ENCODE data around the gene DTX3L.

Gene DTX3L

DNA sequence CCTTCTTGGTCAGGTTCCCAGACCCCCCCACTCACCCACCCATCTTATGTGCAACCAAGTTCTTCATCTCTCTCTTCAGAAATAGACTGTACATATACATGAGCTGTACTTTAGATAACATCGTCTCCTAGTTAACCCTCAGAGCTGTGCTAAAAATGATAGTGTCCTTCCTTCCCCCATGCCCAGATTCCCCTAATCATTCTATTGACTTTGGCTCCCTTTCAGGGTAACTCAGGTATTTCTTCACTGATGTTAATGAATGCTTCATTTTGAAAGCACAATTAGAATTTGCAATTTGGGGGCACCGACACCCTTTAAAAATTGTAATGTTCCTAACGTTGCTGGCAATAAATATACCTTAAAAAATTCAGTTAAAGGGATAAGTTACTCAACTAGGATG is 11.0 kb upstream of the DTX3L start:
- Histone ChIP-seq H3K79me1 (replicated peaks; ENCODE audit: low read length, poor library complexity, severe bottlenecking) (peaks cover 6% of the 10 kb centered on the region), H2AK5ac (ENCODE audit: low read length, severe bottlenecking) (no peak overlapping the region), H4K91ac (ENCODE audit: low read length) (no peak overlapping the region), H3K4me1 (ENCODE audit: control insufficient read depth, insufficient read depth, low read depth, low read length) (peaks cover 3% of the 10 kb centered on the region), H3K18ac (ENCODE audit: low read depth in 1 of 2, low read length in 2 of 2) (no peak overlapping the region), H4K8ac (ENCODE audit: low read length) (no peak overlapping the region), H3K36me3 (ENCODE audit: control insufficient read depth in 1 of 2, insufficient read depth in 2 of 2, low read depth in 1 of 2, low read length in 2 of 2) (peaks cover 15 to 98% of the 10 kb centered on the region in 2 experiments), H2BK5ac (ENCODE audit: low read depth, low read length, poor library complexity, severe bottlenecking) (no peak overlapping the region), H3K23ac (ENCODE audit: low read length in 2 of 2) (no peak overlapping the region), H3K14ac (ENCODE audit: low read length in 2 of 2) (no peak overlapping the region), H3K4me2 (ENCODE audit: low read length, poor library complexity, severe bottlenecking) (no peak overlapping the region), H2AFZ (ENCODE audit: low read depth, low read length) (no peak overlapping the region), H2BK15ac (ENCODE audit: low read depth, poor library complexity, severe bottlenecking) (no peak overlapping the region), H3K27me3 (ENCODE audit: control insufficient read depth in 1 of 2, insufficient read depth in 1 of 2, low read length in 2 of 2) (no peaks in the 10 kb centered on the region), H3K9ac (ENCODE audit: low read length) (no peak overlapping the region), H3K27ac (ENCODE audit: low read length, poor library complexity, severe bottlenecking) (no peak overlapping the region), H3K4ac (ENCODE audit: low read depth in 1 of 2, low read length in 2 of 2) (no peak overlapping the region), H3K4me3 (ENCODE audit: insufficient read depth in 1 of 2, low read depth in 1 of 2, low read length in 2 of 2) (no peak overlapping the region), H2BK12ac (ENCODE audit: low read length in 2 of 2) (no peak overlapping the region), H2BK120ac (ENCODE audit: low read depth, low read length) (no peak overlapping the region), H3K9me3 (ENCODE audit: control insufficient read depth, low read length) (no peaks in the 10 kb centered on the region)
- 100% methylated on average over 1 of the region's 3 CpGs for WGBS
- DNase-seq, result no peak

DNA sequence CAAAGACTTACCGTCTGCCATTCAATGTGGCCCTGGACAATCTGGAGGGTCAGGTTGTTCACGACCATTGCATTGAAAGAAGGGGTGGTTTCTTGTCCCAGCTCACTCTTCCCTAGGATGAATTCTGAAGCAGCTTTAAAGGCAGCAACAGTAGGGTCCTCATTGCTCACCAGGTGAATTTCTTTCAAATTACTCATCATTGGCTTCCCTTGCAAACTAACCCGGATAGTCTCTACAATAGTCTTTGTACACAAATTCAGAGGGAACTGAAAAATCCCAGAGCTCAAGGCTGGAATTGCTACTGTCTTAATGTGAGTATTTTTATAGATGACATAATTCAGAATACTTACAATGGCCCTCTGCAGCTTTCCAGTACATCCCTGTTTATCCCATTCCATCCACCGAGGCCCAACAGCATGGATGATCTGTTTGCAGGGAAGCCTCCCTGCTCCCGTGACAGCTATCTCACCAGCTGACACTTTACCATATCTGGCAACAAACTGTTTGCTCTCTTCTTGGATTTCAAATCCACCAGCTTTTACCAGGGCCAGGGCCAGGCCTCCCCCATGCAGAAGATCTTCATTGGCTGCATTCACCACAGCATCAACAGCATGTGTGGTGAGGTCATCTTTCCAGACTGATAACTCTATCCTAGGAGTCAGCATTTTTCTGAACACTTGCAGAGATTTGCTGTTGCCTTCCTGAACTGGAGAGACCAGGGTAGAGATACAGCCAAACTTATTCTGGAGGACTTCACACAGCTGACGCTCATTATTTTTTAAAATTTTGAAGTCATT is 8.7 kb upstream of the DTX3L start:
- no peak overlapping the region for H4K8ac ChIP-seq (ENCODE audit: low read length)
- H3K23ac ChIP-seq (ENCODE audit: low read length in 2 of 2), result no peak overlapping the region
- H2BK120ac ChIP-seq (ENCODE audit: low read depth, low read length), result no peak overlapping the region
- no peak overlapping the region for H3K4ac ChIP-seq (ENCODE audit: low read depth in 1 of 2, low read length in 2 of 2)
- no peak overlapping the region for H3K4me2 ChIP-seq (ENCODE audit: low read length, poor library complexity, severe bottlenecking)
- peaks cover 3% of the 10 kb centered on the region for H3K4me1 ChIP-seq (ENCODE audit: control insufficient read depth, insufficient read depth, low read depth, low read length)
- peaks cover 15 to 96% of the 10 kb centered on the region in 2 experiments for H3K36me3 ChIP-seq (ENCODE audit: control insufficient read depth in 1 of 2, insufficient read depth in 2 of 2, low read depth in 1 of 2, low read length in 2 of 2)
- H3K4me3 ChIP-seq (ENCODE audit: insufficient read depth in 1 of 2, low read depth in 1 of 2, low read length in 2 of 2), result no peak overlapping the region
- H3K27ac ChIP-seq (ENCODE audit: low read length, poor library complexity, severe bottlenecking), result peak overlapping the region; percentile 35
- no peak overlapping the region for H3K9ac ChIP-seq (ENCODE audit: low read length)
- no peak overlapping the region for H3K18ac ChIP-seq (ENCODE audit: low read depth in 1 of 2, low read length in 2 of 2)
- no peak overlapping the region for H2AK5ac ChIP-seq (ENCODE audit: low read length, severe bottlenecking)
- peaks cover 7% of the 10 kb centered on the region for H3K79me1 ChIP-seq (replicated peaks; ENCODE audit: low read length, poor library complexity, severe bottlenecking)
- DNase-seq, result no peak
- H4K91ac ChIP-seq (ENCODE audit: low read length), result no peak overlapping the region
- H2AFZ ChIP-seq (ENCODE audit: low read depth, low read length), result no peak overlapping the region
- H2BK12ac ChIP-seq (ENCODE audit: low read length in 2 of 2), result no peak overlapping the region
- H3K14ac ChIP-seq (ENCODE audit: low read length in 2 of 2), result no peak overlapping the region
- H3K9me3 ChIP-seq (ENCODE audit: control insufficient read depth, low read length), result no peaks in the 10 kb centered on the region
- WGBS, result 90% methylated on average over 5 of the region's 6 CpGs
- no peak overlapping the region for H2BK5ac ChIP-seq (ENCODE audit: low read depth, low read length, poor library complexity, severe bottlenecking)
- H2BK15ac ChIP-seq (ENCODE audit: low read depth, poor library complexity, severe bottlenecking), result no peak overlapping the region
- H3K27me3 ChIP-seq (ENCODE audit: control insufficient read depth in 1 of 2, insufficient read depth in 1 of 2, low read length in 2 of 2), result no peaks in the 10 kb centered on the region

DNA sequence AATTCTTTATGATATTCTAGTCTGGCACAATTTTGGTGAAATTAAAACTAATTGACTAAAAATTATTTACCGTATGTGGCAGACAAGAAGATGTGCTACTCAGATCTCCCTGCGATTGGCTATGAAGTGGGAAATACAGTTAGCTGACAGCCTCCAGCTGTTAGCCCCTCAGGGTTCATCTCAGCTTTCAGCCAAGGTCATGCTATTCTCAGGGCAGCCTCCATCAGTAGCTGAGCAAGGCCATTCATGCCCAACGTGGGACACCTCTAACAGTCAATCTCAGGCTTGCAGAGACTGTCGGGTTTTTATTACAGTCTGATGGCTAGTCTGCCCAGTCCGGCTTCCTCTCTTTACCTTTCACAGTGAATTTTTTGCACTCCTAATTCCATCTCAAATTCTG is 6.8 kb upstream of the DTX3L start:
- Histone ChIP-seq H3K9ac (ENCODE audit: low read length) (no peak overlapping the region), H2BK15ac (ENCODE audit: low read depth, poor library complexity, severe bottlenecking) (no peak overlapping the region), H2BK120ac (ENCODE audit: low read depth, low read length) (no peak overlapping the region)

DNA sequence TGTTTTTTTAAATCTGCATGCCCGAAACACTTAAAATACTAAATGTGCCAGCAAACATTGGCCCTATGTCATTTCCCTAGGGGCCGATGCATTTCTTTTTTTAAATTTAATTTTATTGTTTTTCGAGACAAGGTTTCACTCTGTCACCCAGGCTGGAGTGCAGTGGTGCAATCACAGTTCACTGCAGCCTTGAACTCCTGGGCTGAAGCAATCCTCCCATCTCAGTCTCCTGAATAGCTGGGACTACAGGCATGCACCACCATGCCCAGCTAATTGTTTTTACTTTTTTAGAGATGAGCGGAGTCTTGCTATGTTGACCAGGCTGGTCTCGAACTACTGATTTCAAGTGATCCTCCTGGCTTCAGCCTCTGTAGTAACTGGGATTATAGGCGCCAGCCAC is 5.5 kb upstream of the DTX3L start:
- Histone ChIP-seq H3K4me1 (ENCODE audit: control insufficient read depth, insufficient read depth, low read depth, low read length) (peaks cover 5% of the 10 kb centered on the region), H2BK5ac (ENCODE audit: low read depth, low read length, poor library complexity, severe bottlenecking) (no peak overlapping the region), H4K91ac (ENCODE audit: low read length) (no peak overlapping the region), H3K14ac (ENCODE audit: low read length in 2 of 2) (no peak overlapping the region), H3K4me3 (ENCODE audit: insufficient read depth in 1 of 2, low read depth in 1 of 2, low read length in 2 of 2) (no peak overlapping the region), H3K9me3 (ENCODE audit: control insufficient read depth, low read length) (no peaks in the 10 kb centered on the region), H3K4me2 (ENCODE audit: low read length, poor library complexity, severe bottlenecking) (no peak overlapping the region), H2BK15ac (ENCODE audit: low read depth, poor library complexity, severe bottlenecking) (no peak overlapping the region), H3K27me3 (ENCODE audit: control insufficient read depth in 1 of 2, insufficient read depth in 1 of 2, low read length in 2 of 2) (no peaks in the 10 kb centered on the region), H2BK12ac (ENCODE audit: low read length in 2 of 2) (no peak overlapping the region), H3K79me1 (replicated peaks; ENCODE audit: low read length, poor library complexity, severe bottlenecking) (peaks cover 12% of the 10 kb centered on the region), H3K23ac (ENCODE audit: low read length in 2 of 2) (no peak overlapping the region), H2BK120ac (ENCODE audit: low read depth, low read length) (no peak overlapping the region), H3K4ac (ENCODE audit: low read depth in 1 of 2, low read length in 2 of 2) (no peak overlapping the region), H2AFZ (ENCODE audit: low read depth, low read length) (no peak overlapping the region), H3K36me3 (ENCODE audit: control insufficient read depth in 1 of 2, insufficient read depth in 2 of 2, low read depth in 1 of 2, low read length in 2 of 2) (peaks cover 9 to 64% of the 10 kb centered on the region in 2 experiments), H3K18ac (ENCODE audit: low read depth in 1 of 2, low read length in 2 of 2) (no peak overlapping the region), H3K9ac (ENCODE audit: low read length) (no peak overlapping the region), H3K27ac (ENCODE audit: low read length, poor library complexity, severe bottlenecking) (no peak overlapping the region), H4K8ac (ENCODE audit: low read length) (no peak overlapping the region), H2AK5ac (ENCODE audit: low read length, severe bottlenecking) (no peak overlapping the region)
- WGBS, result 94% methylated on average over 6 of the region's 6 CpGs
- no peak for DNase-seq

More for the DNA sequence above, 6.8 kb upstream of the DTX3L start:
- Histone ChIP-seq H3K23ac (ENCODE audit: low read length in 2 of 2) (no peak overlapping the region), H4K8ac (ENCODE audit: low read length) (no peak overlapping the region), H3K18ac (ENCODE audit: low read depth in 1 of 2, low read length in 2 of 2) (no peak overlapping the region), H3K4me2 (ENCODE audit: low read length, poor library complexity, severe bottlenecking) (no peak overlapping the region), H3K36me3 (ENCODE audit: control insufficient read depth in 1 of 2, insufficient read depth in 2 of 2, low read depth in 1 of 2, low read length in 2 of 2) (peaks cover 9 to 77% of the 10 kb centered on the region in 2 experiments), H2BK5ac (ENCODE audit: low read depth, low read length, poor library complexity, severe bottlenecking) (no peak overlapping the region), H3K9me3 (ENCODE audit: control insufficient read depth, low read length) (no peaks in the 10 kb centered on the region), H3K27me3 (ENCODE audit: control insufficient read depth in 1 of 2, insufficient read depth in 1 of 2, low read length in 2 of 2) (no peaks in the 10 kb centered on the region), H2AK5ac (ENCODE audit: low read length, severe bottlenecking) (no peak overlapping the region), H3K4me3 (ENCODE audit: insufficient read depth in 1 of 2, low read depth in 1 of 2, low read length in 2 of 2) (no peak overlapping the region), H4K91ac (ENCODE audit: low read length) (no peak overlapping the region), H2BK12ac (ENCODE audit: low read length in 2 of 2) (no peak overlapping the region), H3K27ac (ENCODE audit: low read length, poor library complexity, severe bottlenecking) (no peak overlapping the region), H3K4me1 (ENCODE audit: control insufficient read depth, insufficient read depth, low read depth, low read length) (peaks cover 3% of the 10 kb centered on the region), H3K4ac (ENCODE audit: low read depth in 1 of 2, low read length in 2 of 2) (no peak overlapping the region), H3K14ac (ENCODE audit: low read length in 2 of 2) (no peak overlapping the region), H3K79me1 (replicated peaks; ENCODE audit: low read length, poor library complexity, severe bottlenecking) (peaks cover 10% of the 10 kb centered on the region), H2AFZ (ENCODE audit: low read depth, low read length) (no peak overlapping the region)
- no peak for DNase-seq
- WGBS, result 91% methylated on average over 5 of the region's 5 CpGs
